Measurements from ENCODE around the gene FAM53B.

Gene FAM53B

GRCh38 chr10:124575107-124576035, 168.8 kb downstream of the FAM53B start:
- DNase-seq (ENCODE audit: low read depth) = no peak

GRCh38 chr10:124574456-124575070, 169.6 kb downstream of the FAM53B start:
- DNase-seq (ENCODE audit: low read depth) = no peak

GRCh38 chr10:124573726-124574455, 170.3 kb downstream of the FAM53B start:
- DNase-seq (ENCODE audit: low read depth) = no peak

GRCh38 chr10:124572751-124573150, 171.4 kb downstream of the FAM53B start:
- DNase-seq (ENCODE audit: low read depth) = no peak

- no peak for DNase-seq (ENCODE audit: low read depth)
These were observed 173.5 kb downstream of the FAM53B start for GRCh38 chr10:124570646-124571045.

- DNase-seq (ENCODE audit: low read depth) = no peak
These were observed 174.3 kb downstream of the FAM53B start for GRCh38 chr10:124569623-124570470.
